Liver (tissue), 9 donors: ENCODE results near the gene TAF13. TPM values are rescaled to one million over a fixed set of nuclear protein-coding genes. Genes with fewer than 3 reads are reported as not detected.

Experiments
- DNase-seq: peaks from one replicate; pipeline ENCODE4 v3.0.0-alpha.2; 2017; ENCODE audit warnings: low spot score
- H3K27ac ChIP-seq, 2 donors: one replicate each; pipeline ENCODE4 v1.7.0; 2013; ENCODE audit warnings: inconsistent platforms in 2 of 2, low read length in 2 of 2, control low read depth in 1 of 2, low read depth in 1 of 2, mild to moderate bottlenecking in 1 of 2
- H3K27me3 ChIP-seq, 4 donors: one replicate each; pipeline versions ENCODE4 v1.6.1 to v1.7.0; 2013; ENCODE audit warnings: low read length in 3 of 4, inconsistent platforms in 1 of 4, mild to moderate bottlenecking in 1 of 4, moderate library complexity in 1 of 4; ENCODE audit not compliant: control insufficient read depth in 4 of 4, insufficient read depth in 4 of 4
- H3K36me3 ChIP-seq, 4 donors: one replicate each; pipeline versions ENCODE4 v1.6.1 to v1.7.0; 2013; ENCODE audit warnings: low read length in 3 of 4, mild to moderate bottlenecking in 3 of 4, low read depth in 1 of 4, moderate library complexity in 1 of 4; ENCODE audit not compliant: control insufficient read depth in 4 of 4, insufficient read depth in 3 of 4
- H3K4me1 ChIP-seq, 4 donors: one replicate each; pipeline versions ENCODE4 v1.6.1 to v1.7.0; 2013; ENCODE audit warnings: low read length in 3 of 4, mild to moderate bottlenecking in 3 of 4, moderate library complexity in 1 of 4; ENCODE audit not compliant: control insufficient read depth in 4 of 4, insufficient read depth in 4 of 4
- H3K4me3 ChIP-seq, 3 donors: one replicate each; pipeline versions ENCODE4 v1.6.1 to v1.7.0; 2013; ENCODE audit warnings: low read length in 3 of 3, control low read depth in 1 of 3, low read depth in 1 of 3, mild to moderate bottlenecking in 1 of 3
- H3K9ac ChIP-seq, 2 donors: one replicate each; pipeline ENCODE4 v1.7.0; 2013; ENCODE audit warnings: low read length in 2 of 2, mild to moderate bottlenecking in 2 of 2, moderate library complexity in 2 of 2, control low read depth in 1 of 2, low read depth in 1 of 2
- H3K9me3 ChIP-seq, 4 donors: one replicate each; pipeline versions ENCODE4 v1.6.1 to v1.7.0; 2013; ENCODE audit warnings: low read length in 3 of 4; ENCODE audit not compliant: control insufficient read depth in 4 of 4
- EGR1 ChIP-seq, 2 donors: IDR thresholded peaks; 2 replicates each; pipeline ENCODE4 v1.6.1; 2016 to 2018; ENCODE audit warnings: antibody characterized with exemption in 2 of 2, low read depth in 2 of 2
- FOXA2 ChIP-seq: IDR thresholded peaks from 2 replicates; pipeline ENCODE4 v1.6.1; 2016; ENCODE audit warnings: antibody characterized with exemption
- GABPA ChIP-seq, 2 donors: IDR thresholded peaks in 1 of 2; conservative IDR thresholded peaks in 1 of 2; 2 replicates each; pipeline ENCODE4 v1.6.1; 2016; ENCODE audit warnings: antibody characterized with exemption in 2 of 2, mild to moderate bottlenecking in 1 of 2, moderate library complexity in 1 of 2
- HNF4A ChIP-seq, 2 donors: conservative IDR thresholded peaks; 2 replicates each; pipeline ENCODE4 v1.6.1; 2016; ENCODE audit warnings: antibody characterized with exemption in 2 of 2, mild to moderate bottlenecking in 2 of 2
- JUND ChIP-seq, 2 donors: IDR thresholded peaks; 2 replicates each; pipeline ENCODE4 v1.6.1; 2016; ENCODE audit warnings: antibody characterized with exemption in 2 of 2
- NR2F2 ChIP-seq: IDR thresholded peaks from 2 replicates; pipeline ENCODE4 v1.6.1; 2016; ENCODE audit warnings: antibody characterized with exemption
- RAD21 ChIP-seq, 2 donors: IDR thresholded peaks; 2 replicates each; pipeline ENCODE4 v1.6.1; 2016; ENCODE audit warnings: antibody characterized with exemption in 2 of 2, mild to moderate bottlenecking in 2 of 2
- RXRA ChIP-seq, 2 donors: IDR thresholded peaks; 2 replicates each; pipeline ENCODE4 v1.6.1; 2017 to 2018; ENCODE audit warnings: antibody characterized with exemption in 2 of 2, mild to moderate bottlenecking in 1 of 2
- SP1 ChIP-seq: IDR thresholded peaks from 2 replicates; pipeline ENCODE4 v1.6.1; 2018; ENCODE audit warnings: antibody characterized with exemption, mild to moderate bottlenecking
- TAF1 ChIP-seq: conservative IDR thresholded peaks from 2 replicates; pipeline ENCODE4 v1.6.1; 2016; ENCODE audit warnings: antibody characterized with exemption, mild to moderate bottlenecking
- YY1 ChIP-seq: IDR thresholded peaks from 2 replicates; pipeline ENCODE4 v1.6.1; 2016; ENCODE audit warnings: antibody characterized with exemption, mild to moderate bottlenecking
- WGBS: extraction: QIAGEN DNeasy Blood & Tissue Kit; methylation state at CpG from one replicate; pipeline ENCODE4 v1.1.7; 2013; 5-methylcytosine and 5-hydroxymethylcytosine counted together
- polyA plus RNA-seq, 2 donors: library from polyadenylated mRNA; stranded (reverse) in 1 of 2; unstranded in 1 of 2; fragments of 200-250 nt in 1 of 2; fragments of >200 nt in 1 of 2; fragmentation: Nextera tagmentation in 1 of 2; extraction: Ambion mirVana in 1 of 2; gene quantifications; one replicate each; pipeline versions ENCODE4 v1.2.1 to v1.2.3, GENCODE V29; 2013 to 2015
- total RNA-seq, 2 donors: library from RNA; depleted of rRNA; stranded (reverse); fragments of >200 nt; gene quantifications; one replicate each; pipeline ENCODE4 v1.2.3, GENCODE V29; 2014
- TF ChIP-seq, protein P1 (sequence below): IDR thresholded peaks from 2 replicates; pipeline ENCODE4 v1.6.1; 2016; ENCODE audit warnings: antibody characterized with exemption, mild to moderate bottlenecking
- TF ChIP-seq, protein P2 (sequence below): IDR thresholded peaks from 2 replicates; pipeline ENCODE4 v1.6.1; 2016; ENCODE audit warnings: antibody characterized with exemption
- TF ChIP-seq, protein P3 (sequence below): fragments of 150-350 bp; IDR thresholded peaks from 2 replicates; pipeline ENCODE4 v1.5.1; 2017; ENCODE audit warnings: improper control_type of control experiment, low read depth, low read length; ENCODE audit not compliant: missing input control
- donor health status: healthy.
- donor health status: healthy.
- donor health status: healthy.
- donor health status: healthy.
- donor health status: healthy.

The TAF13 gene
- total and polyA plus RNA-seq, 4 donors: 17.9 to 31.7 (median 20.2) TPM

DNA sequence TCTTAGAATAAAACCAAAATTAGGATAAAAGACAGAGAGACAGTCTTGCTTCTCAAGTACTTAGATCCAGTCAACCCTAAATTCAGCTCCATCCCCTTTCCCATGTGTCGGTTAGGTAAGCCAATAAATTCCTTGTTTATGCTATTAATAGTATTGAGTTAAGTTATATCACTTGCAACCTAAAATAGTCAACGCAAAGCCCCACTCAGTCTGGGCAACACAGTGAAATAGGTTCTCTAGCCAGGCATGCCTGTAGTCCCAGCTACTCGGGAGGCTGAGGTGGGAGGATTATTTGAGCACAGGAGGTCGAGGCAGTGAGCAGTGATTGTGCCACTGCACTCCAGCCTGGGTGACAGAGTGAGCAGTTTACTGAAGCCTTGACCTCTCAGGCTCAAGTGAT, 14.6 kb downstream of the TAF13 start:
- Histone ChIP-seq H3K27me3 (no peaks in the 10 kb centered on the region), H3K36me3 (peaks cover 3 to 14% (median 7%) of the 10 kb centered on the region in 4 donors), H3K4me1 (peaks cover 0 to 3% (median 0%) of the 10 kb centered on the region in 4 donors), H3K9me3 (no peaks in the 10 kb centered on the region), H3K4me3 (no peak overlapping the region), H3K27ac (no peak overlapping the region), H3K9ac (no peak overlapping the region)
- TF ChIP-seq RAD21 (IDR thresholded peaks at IDR 0.05): no peak
- TF ChIP-seq, protein P1, sequence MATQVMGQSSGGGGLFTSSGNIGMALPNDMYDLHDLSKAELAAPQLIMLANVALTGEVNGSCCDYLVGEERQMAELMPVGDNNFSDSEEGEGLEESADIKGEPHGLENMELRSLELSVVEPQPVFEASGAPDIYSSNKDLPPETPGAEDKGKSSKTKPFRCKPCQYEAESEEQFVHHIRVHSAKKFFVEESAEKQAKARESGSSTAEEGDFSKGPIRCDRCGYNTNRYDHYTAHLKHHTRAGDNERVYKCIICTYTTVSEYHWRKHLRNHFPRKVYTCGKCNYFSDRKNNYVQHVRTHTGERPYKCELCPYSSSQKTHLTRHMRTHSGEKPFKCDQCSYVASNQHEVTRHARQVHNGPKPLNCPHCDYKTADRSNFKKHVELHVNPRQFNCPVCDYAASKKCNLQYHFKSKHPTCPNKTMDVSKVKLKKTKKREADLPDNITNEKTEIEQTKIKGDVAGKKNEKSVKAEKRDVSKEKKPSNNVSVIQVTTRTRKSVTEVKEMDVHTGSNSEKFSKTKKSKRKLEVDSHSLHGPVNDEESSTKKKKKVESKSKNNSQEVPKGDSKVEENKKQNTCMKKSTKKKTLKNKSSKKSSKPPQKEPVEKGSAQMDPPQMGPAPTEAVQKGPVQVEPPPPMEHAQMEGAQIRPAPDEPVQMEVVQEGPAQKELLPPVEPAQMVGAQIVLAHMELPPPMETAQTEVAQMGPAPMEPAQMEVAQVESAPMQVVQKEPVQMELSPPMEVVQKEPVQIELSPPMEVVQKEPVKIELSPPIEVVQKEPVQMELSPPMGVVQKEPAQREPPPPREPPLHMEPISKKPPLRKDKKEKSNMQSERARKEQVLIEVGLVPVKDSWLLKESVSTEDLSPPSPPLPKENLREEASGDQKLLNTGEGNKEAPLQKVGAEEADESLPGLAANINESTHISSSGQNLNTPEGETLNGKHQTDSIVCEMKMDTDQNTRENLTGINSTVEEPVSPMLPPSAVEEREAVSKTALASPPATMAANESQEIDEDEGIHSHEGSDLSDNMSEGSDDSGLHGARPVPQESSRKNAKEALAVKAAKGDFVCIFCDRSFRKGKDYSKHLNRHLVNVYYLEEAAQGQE: no peak
- no peak for TF ChIP-seq FOXA2
- TF ChIP-seq HNF4A (conservative IDR thresholded peaks at IDR 0.05): no peak
- no peak for TF ChIP-seq NR2F2
- no peak for TF ChIP-seq YY1
- TF ChIP-seq EGR1 (IDR thresholded peaks at IDR 0.05; ENCODE audit: low read depth in 2 of 2): no peak
- no peak for DNase-seq
- WGBS: 94% methylated on average over 4 of the region's 4 CpGs

DNA sequence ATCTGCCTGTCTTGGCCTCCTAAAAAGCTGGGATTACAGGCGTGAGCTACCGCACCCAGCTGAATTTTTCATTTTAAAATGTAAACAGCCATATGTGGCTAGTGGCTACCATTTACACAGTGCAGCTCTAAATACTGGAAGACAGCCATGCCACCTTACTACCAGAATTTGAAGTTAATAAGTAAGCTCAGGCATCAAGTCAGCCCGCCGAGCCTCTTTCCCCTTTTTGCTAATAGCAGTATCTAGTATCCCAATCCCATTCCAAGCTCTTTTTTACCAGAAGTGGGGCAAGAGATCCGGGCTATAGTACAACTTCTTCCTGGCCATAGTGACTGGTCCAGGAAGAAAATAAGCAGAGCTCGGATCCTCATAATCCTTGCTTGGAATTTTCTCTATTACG, 15.1 kb downstream of the TAF13 start:
- H3K9ac ChIP-seq: no peak overlapping the region
- DNase-seq: no peak
- no peaks in the 10 kb centered on the region for H3K27me3 ChIP-seq
- H3K9me3 ChIP-seq: no peaks in the 10 kb centered on the region
- no peak overlapping the region for H3K27ac ChIP-seq
- peaks cover 0 to 3% (median 0%) of the 10 kb centered on the region in 4 donors for H3K4me1 ChIP-seq
- TF ChIP-seq RAD21 (IDR thresholded peaks at IDR 0.05) (no peak), GABPA (IDR thresholded peaks at IDR 0.05 in 1 of 2, conservative IDR thresholded peaks at IDR 0.05 in 1 of 2) (peak in 1 of 2 donors; percentile 63), YY1 (peak; percentile 46), SP1 (peak; percentile 37), RXRA (IDR thresholded peaks at IDR 0.05) (no peak), NR2F2 (no peak), JUND (IDR thresholded peaks at IDR 0.05) (no peak), HNF4A (conservative IDR thresholded peaks at IDR 0.05) (peak in 1 of 2 donors; percentile 49), TAF1 (no peak), FOXA2 (no peak)
- TF ChIP-seq, protein P2, sequence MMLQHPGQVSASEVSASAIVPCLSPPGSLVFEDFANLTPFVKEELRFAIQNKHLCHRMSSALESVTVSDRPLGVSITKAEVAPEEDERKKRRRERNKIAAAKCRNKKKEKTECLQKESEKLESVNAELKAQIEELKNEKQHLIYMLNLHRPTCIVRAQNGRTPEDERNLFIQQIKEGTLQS: no peak
- TF ChIP-seq, protein P3, sequence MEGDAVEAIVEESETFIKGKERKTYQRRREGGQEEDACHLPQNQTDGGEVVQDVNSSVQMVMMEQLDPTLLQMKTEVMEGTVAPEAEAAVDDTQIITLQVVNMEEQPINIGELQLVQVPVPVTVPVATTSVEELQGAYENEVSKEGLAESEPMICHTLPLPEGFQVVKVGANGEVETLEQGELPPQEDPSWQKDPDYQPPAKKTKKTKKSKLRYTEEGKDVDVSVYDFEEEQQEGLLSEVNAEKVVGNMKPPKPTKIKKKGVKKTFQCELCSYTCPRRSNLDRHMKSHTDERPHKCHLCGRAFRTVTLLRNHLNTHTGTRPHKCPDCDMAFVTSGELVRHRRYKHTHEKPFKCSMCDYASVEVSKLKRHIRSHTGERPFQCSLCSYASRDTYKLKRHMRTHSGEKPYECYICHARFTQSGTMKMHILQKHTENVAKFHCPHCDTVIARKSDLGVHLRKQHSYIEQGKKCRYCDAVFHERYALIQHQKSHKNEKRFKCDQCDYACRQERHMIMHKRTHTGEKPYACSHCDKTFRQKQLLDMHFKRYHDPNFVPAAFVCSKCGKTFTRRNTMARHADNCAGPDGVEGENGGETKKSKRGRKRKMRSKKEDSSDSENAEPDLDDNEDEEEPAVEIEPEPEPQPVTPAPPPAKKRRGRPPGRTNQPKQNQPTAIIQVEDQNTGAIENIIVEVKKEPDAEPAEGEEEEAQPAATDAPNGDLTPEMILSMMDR: no peak
- 55% methylated on average over 7 of the region's 7 CpGs for WGBS
- peaks cover 3 to 11% (median 7%) of the 10 kb centered on the region in 4 donors for H3K36me3 ChIP-seq
- H3K4me3 ChIP-seq: no peak overlapping the region
